Amniotic stem cell (primary cell): ENCODE measurements around the gene MNS1.
"Not testable (repeated sequence)": the region's sequence is repeated elsewhere in the genome, so short reads cannot be mapped to it uniquely, and the experiment has no call there.

ENCODE experiments used
- DNase-seq: peaks from one replicate; lab custom pipeline; 2025; lab: John Stamatoyannopoulos, UW

Gene MNS1, protein sequence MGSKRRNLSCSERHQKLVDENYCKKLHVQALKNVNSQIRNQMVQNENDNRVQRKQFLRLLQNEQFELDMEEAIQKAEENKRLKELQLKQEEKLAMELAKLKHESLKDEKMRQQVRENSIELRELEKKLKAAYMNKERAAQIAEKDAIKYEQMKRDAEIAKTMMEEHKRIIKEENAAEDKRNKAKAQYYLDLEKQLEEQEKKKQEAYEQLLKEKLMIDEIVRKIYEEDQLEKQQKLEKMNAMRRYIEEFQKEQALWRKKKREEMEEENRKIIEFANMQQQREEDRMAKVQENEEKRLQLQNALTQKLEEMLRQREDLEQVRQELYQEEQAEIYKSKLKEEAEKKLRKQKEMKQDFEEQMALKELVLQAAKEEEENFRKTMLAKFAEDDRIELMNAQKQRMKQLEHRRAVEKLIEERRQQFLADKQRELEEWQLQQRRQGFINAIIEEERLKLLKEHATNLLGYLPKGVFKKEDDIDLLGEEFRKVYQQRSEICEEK

DNA sequence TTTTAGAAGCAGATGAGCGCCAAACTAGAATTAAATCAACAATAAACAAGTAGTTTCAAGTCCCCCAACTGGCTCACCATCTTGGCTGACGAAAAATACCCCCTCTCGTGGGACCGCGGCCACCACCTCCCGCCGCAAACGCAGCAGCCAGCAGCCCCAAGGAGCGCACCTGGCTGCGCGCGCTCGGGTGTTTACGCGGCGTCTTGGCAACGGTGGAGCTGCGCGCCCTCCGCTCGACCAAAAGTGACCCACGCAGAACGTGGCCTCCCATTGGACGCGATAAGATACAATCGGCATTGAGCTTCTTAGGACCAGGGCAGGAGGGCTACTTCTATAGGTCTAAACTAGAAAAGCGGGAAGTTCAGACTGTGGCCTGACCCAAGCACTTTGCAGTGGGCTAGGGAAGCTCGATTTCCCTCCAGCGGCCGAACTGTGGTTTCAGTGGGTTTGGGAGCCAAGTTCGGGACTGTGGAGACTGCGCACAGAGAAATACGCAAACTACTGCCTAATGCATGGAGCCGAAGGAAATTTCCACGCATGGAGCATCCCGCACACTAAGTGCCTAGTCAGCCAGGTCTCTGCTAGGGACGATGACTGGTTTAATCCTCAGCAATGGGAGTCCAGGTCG lies at the start of gene MNS1:
MNS1 (minus strand) TSS at position 245 of the 628 bp plus-strand sequence; CDS start at position 80, 165 bp downstream.
- peak; percentile 53 for DNase-seq

DNA sequence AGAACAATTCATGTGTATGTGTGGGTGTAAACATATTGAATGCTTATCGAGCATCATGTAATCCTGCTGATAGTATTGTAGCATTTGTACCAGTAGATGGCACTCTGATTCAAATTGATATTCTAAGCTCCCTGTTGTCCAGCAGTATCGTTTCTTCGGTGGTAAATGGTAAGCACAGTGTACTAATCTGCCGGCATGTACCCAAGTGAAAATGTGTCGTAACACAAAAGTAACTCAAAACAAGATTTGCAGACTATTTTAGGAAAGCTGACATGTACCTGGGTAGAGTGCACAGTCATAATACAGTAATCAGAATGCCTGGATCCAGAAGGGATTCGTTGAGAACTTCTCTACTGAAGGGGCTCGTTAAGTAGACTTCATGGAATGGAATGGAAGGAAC lies 31.7 kb upstream of the MNS1 start:
- peak; percentile 51 for DNase-seq

DNA sequence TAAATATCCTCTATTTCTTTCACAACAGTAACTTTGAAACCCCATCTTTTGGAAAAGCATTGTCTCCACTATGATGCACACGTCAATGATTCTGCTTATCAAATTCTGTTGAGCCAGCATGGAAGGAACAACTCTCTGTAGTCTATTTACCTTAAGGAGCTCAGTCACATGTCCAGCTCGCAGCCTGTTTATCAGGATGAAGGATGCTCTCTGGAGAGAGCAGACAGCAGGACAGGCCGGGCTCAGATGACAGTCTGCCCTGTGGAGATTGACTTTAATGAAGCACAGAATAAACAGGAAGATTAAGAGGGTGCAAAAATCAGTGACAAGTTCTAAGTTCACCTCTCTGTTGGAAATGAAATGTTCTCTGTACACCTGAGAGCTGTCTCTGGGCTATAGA lies 30.6 kb upstream of the MNS1 start:
- no peak for DNase-seq

DNA sequence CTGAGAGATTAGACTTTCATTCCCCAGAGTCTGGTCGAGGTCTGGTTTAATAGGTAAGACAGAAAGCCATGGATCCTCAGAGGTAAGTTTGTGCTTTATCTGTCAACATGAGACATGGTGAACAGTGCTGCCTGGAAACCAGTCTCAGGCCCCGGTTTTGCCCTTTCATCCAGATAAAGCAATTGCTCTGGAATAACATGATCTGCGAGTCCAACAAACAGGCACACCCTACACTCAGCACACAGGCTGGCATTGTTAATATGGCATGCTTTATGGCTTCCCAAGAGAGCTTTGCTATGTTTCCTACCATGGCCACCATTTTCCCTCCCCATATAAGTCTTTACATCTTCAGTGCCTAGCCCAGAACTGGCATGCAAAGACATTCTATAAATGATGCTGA lies 30.1 kb upstream of the MNS1 start:
- DNase-seq, result no peak

DNA sequence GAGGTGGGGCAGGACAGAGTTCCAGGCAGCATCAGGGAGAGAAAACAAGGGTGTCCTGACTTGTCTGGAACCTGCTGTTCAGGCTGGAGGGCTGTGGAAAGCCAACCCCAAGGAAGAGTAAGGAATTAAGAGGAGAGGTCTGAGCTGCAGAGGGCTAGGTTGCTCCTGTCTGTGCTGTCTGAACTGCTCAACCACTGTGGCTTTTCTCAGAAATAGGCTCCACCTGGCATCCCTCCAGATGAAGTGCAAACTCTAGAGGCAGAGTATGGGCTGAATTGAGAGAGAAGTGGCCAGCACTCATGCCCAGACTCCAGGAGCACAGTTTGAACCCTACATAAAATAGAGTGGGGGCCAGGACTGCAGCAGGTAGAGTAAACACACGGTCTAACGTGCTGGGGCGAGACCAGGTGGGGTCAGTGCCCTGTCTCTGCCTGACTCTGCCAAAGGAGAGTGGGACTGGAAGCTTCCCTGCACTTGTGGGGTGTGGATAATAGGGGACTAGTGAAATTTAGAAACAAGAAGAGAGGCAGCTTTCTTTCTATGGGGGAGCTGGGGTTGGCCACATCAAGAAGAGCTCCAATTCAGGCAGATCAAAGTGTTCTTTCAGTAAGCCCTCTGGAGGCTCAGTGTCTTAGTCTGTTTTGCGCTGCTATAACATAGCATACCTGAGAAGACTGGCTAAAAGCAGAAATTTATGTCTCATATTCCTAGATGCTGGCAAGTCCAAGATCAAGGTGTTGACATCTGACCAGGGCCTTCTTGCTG lies 28.0 kb upstream of the MNS1 start:
- DNase-seq, result no peak

DNA sequence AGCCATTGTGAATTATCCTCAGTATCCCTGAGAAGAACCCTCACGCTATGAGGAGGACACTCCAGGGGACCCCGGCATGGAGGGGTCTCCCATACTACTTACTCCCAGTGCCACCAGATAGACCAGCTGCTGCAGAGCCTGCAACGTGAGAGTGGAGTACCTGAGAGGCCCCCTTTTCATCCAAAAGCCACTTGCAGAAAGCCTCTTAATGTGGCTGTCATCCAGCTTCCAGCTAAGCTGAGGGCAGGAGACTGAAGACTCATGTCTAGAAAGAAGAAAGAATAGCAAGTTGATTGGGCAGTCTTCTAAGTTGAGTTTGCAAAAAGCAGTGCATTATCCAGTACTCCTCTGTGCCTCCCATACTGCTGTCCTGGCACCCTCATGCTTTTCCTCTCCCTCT lies 27.3 kb upstream of the MNS1 start:
- DNase-seq, result no peak

DNA sequence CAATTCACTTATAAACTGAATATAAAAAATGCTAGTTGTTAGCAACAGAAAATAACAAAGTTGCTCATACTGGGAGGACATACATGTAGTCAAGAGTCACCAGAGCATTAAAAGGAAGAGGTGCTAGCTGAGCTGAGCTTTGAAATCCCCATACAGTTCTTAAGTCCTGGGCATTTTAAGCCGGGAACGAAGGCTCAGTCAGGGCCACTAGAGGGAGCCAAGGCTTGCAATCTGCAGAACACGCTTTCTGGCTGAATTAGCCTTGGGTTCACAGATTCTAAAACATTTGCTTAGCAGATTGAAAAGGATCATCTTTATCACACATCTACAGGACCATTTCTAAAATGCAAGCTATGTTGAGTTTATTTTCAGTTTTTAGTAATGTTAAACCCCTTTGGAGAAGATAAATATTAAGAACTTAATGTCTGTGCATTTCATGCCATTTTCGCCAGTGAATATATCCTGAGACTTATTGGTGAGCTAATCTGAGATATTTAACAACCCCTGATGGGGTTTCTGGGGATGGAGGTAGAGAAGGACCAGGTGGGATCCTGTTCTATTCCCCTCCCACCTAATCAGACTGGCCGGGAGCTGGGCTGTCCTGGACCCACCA lies 26.3 kb upstream of the MNS1 start:
- DNase-seq, result peak; percentile 28

DNA sequence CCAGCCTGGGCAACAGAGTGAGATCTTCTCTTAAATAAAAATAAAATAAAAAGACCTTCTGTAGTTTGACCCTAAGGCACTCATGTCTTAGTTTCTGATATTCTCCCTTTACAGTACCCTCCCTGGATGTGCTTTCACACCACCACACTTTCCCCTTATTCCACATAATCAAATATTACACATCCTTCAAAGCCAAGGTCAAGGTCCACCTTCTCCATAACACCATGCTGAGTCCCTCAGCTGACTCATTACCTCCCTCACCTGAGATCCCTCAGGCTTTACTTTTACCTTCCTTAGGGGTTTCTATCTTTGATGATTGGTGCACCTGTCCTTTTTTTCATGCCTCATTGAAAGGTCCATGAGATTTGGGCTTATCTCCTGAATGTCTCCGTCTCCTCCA lies 25.5 kb upstream of the MNS1 start:
- DNase-seq, result no peak

DNA sequence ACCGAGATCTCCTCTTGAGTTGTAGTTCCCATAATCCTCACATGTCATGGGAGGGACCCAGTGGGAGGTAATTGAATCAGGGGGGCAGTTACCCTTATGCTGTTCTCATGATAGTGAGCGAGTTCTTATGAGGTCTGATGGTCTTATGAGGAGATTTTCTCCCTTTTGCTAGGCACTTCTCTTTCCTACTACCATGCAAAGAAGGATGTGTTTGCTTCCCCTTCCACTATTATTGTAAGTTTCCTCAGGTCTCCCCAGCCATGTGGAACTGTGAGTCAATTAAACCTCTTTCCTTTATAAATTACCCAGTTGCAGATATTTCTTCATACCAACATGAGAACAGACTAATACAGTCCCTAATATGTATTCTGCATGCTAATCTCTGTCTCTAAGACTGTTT lies 21.3 kb upstream of the MNS1 start:
- DNase-seq, result not testable (repeated sequence)

DNA sequence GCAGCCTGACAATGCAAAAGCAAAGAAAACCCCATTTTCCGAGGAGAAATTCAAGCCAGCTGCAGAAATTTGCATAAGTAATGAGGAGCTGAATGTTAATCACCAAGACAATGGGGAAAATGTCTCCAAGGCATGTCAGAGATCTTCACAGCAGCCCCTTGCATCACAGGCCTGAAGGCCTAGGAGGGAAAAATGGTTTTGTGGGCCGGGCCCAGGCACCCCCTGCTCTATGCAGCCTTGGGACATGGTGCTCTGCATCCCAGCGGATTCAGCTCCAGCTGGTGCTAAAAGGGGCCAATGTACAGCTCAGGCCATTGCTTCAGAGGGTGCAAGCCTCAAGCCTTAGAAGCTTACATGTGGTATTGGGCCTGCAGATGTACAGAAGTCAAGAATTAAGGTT lies 20.5 kb upstream of the MNS1 start:
- not testable (repeated sequence) for DNase-seq

DNA sequence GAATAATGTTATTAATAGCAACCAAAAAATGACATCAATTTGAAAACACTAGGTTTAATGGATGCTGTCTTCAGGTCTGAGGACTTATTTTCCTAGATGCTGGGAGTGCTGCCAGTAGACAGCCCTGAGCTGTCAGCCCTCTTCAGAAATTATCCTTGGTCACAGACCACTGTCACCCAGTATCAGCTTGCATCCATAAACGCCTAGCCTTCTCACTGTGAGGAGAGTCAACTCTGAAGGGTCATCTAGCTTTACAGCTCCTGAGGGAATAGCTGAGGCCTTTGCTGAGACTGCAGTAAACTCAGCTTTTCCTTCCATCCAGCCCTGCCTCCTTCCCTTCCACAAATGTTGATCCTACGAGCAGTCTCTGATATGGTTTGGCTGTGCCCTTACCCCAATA lies 19.4 kb upstream of the MNS1 start:
- DNase-seq, result no peak

DNA sequence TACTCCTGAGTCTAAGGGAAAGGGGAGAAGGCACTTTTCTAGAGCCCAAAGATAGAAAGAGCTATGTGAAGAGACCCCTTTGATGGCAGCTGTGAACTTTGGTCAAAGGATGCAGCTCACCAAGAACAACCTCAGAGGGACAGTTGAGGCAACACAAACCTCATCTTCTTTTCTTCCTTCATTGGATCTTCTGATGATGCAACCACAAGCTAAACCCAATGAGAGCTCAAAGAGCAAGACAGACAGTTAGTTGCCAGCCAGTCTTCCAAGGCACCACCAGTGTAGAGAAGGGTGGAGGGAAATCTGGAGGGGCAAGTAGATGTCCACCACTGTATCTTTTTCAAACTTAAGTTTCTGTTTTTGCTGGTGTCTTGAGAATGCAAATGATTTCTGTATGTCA lies 10.4 kb upstream of the MNS1 start:
- no peak for DNase-seq

DNA sequence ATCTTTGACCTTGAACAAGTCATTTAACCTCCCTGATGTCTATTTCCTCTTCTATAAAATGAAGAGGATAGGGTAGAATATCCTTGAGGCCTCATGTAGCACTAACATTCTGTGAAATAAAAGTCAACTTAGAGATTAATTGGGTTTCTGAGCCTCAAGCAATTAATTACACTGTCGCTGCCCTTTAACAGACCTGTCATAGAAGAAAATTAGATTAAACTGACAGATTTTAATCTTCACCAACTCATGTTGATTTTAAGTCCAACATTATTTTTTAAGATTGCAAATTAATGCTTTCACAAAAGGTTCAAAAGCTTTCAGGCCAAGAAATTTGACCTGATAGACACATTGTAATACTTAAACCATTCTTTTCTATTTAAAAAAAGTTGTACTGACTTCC lies 8.1 kb upstream of the MNS1 start:
- no peak for DNase-seq

DNA sequence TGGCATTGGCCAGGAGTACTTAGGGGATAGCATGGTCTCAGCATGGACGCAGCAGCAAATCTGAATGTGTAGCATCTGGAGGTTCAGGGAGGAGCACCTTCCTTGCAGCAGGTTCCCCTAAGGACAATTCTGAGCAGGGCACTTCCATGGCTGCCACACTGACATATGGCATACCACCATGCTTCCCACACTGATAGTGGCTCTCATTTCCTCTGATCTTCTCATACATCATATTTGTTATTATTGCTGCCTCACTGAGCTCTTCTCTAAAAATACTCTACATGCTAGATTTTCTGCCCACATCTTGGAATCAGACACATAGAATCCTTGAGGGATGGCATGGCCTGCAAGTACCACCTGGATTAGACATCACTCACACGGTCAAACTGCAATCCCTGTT lies 7.3 kb upstream of the MNS1 start:
- no peak for DNase-seq

DNA sequence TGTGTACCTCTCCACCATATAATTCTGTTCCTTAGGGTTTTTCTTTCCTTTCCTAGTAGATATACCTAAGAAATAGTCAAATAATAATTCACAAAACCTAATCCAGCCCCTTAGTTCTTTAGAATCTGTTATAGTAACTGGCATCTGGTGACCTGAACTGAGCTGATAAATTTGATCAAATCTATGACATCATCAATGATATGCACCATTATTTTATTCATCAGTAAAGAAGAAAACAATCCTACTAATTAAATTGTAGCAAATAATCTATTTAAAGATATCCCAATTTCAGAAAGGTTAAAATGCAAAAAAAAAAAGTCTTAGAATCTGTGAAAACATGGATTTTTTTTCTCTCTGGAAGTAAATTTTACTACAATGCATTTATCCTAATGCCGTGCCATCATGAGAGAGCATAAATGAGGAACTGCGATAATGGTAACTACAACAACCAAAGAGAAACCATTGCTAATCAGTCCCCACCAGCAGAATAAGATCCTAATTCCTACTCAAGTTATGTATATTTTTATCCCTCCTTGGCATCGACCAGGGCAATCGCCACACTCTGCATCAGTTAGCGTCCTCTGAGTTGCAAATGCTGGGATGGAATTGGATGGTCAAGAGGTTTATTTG lies 6.6 kb upstream of the MNS1 start:
- no peak for DNase-seq

DNA sequence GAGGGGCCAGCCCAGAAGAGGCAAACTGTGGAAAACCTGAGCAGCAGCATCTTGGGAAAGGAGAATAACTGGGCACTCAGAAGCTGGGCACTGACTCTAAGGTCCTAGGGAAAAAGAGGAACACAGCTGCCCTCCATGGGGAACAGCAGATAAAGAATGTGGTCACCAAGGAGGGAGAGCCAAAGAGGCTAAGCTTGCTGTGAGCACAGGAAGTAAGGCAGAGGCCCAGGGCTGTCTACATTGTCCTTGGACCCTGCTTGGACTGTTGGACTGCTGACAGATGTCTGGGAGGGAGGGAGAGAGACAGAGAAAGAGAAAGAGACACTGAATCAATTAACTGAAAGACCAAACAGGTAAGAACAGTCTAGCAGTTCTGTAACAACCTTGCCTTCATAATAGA lies 4.5 kb upstream of the MNS1 start:
- DNase-seq, result no peak

DNA sequence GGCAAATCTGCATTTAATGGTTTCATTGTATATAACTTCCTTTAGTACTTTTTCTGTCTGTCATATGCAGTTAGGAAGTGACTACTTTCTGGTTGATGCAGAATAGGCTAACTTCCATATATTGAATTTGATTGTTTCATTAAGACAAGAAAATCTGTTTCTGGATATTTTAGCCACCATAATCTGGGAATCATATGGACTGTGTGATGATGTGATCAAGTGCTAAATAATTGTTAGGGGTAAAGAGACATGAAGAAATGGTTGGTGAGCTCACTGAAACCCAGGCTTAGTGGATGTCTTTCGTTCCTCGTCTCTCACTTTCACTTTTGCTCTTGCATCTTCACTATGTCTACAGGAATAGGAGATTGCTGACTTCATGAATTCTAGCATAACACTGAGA lies 3.5 kb upstream of the MNS1 start:
- no peak for DNase-seq

DNA sequence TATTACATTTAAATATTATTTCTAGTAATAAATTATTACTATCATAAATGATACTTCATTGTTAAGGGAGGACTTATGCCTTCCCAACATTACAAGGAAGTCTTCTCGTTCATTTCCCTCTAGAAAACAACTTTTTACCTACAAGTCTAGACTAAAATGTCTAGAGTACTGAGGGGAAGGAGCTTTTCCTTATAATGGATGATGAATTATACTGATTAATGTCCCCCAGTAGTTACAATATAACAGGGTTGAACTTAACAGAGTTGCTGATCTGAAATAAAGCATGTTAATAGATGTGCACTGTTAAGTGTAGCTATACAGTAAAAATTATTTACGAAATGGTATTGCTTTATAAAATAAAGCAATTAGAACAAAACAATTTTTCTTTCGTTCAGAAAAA lies 2.7 kb upstream of the MNS1 start:
- no peak for DNase-seq

DNA sequence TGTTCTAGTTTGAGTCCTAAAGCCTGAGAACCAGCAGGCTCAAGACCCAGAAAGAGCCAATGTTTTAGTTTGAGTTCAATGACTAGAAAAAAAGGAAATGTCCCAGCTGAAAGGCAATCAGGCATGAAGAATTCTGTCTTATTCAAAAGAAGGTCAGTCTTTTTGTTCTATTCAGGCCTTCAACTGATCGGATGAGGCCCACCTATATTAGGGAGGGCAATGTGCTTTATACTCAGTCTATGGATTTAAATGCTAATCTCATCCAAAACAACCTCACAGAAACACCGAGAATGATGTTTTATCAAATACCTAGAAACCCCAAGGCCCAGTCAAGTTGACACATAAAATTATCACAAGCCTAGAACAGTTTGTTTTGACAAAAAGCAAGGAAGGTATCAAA lies 4.0 kb downstream of the MNS1 start:
- DNase-seq, result no peak

DNA sequence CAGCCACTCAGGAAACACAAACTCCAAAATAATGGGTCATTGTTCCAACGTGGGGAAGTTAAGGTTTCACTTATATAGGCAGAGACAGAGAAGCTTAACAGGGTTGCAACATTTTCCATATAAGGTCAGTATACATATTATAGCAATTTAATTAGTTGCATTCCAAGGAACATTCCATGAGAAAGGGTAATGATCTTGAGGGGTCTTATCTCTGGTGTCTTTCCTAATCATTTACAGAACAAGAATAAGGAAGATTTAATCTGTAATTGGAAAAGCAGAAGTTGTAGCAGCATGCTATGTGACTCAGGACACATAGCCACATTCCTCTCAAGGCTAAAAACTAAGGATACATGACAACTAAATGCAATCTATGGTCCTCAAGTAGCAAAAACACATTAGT lies 4.9 kb downstream of the MNS1 start:
- no peak for DNase-seq

DNA sequence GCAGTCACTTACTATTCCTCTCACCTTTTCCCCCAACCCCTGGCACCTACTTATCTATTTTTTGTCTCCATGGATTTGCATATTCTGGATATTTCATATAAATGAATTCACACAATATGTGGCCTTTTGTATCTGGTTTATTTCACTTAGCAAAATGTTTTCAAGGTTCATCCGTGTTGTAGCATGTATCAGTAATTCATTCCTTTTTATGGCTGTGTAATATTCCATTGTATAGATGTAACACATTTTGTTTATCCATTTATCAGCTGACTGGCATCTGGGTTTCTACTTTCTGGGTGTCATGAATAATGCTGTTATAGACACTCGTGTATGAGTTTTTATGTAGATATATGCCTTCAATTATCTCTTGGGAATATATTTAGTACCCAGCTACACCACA lies 5.8 kb downstream of the MNS1 start:
- no peak for DNase-seq

DNA sequence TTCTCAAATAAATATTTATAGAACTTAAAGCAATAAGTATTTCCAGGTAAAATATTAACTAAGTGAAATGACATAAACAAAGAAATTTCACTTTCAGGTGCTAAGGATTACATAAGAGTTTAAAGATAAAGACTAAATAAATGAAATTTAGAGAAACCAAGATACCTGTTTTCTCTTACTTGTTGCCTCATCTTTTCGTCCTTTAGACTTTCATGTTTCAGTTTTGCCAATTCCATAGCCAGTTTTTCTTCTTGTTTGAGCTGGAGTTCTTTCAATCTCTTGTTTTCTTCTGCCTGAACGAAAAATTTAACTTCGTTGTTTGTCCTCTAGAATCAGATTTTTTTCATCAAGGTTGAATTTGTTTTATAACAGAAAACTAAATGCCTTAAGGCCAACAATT lies 8.7 kb downstream of the MNS1 start:
- DNase-seq, result no peak
